Panc1 (cell line): ENCODE measurements around the gene PABPC1L2A.

Source experiments
- REST ChIP-seq, 2 experiments: IDR thresholded peaks; 2 replicates each; pipeline ENCODE4 v1.6.1; 2011 to 2012; ENCODE audit warnings: low read depth in 2 of 2, control low read depth in 1 of 2, low read length in 1 of 2, mild to moderate bottlenecking in 1 of 2, moderate library complexity in 1 of 2; ENCODE audit not compliant: insufficient read depth in 1 of 2
- SIN3A ChIP-seq: IDR thresholded peaks from 2 replicates; pipeline ENCODE4 v1.6.1; 2012; ENCODE audit warnings: low read depth, mild to moderate bottlenecking, low read length, moderate library complexity, borderline replicate concordance; ENCODE audit not compliant: insufficient read depth
- TF ChIP-seq, protein P1 (sequence below): fragments of 450-650 bp; IDR thresholded peaks from 2 replicates; pipeline ENCODE4 v1.5.1; 2017; ENCODE audit warnings: mild to moderate bottlenecking

GRCh38 chrX:73068467-73069364 lies 10.6 kb downstream of the PABPC1L2A start:
- TF ChIP-seq, protein P1, sequence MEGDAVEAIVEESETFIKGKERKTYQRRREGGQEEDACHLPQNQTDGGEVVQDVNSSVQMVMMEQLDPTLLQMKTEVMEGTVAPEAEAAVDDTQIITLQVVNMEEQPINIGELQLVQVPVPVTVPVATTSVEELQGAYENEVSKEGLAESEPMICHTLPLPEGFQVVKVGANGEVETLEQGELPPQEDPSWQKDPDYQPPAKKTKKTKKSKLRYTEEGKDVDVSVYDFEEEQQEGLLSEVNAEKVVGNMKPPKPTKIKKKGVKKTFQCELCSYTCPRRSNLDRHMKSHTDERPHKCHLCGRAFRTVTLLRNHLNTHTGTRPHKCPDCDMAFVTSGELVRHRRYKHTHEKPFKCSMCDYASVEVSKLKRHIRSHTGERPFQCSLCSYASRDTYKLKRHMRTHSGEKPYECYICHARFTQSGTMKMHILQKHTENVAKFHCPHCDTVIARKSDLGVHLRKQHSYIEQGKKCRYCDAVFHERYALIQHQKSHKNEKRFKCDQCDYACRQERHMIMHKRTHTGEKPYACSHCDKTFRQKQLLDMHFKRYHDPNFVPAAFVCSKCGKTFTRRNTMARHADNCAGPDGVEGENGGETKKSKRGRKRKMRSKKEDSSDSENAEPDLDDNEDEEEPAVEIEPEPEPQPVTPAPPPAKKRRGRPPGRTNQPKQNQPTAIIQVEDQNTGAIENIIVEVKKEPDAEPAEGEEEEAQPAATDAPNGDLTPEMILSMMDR, result no peak
- TF ChIP-seq REST (IDR thresholded peaks at IDR 0.05; ENCODE audit: insufficient read depth in 1 of 2, low read depth in 2 of 2, low read length in 1 of 2), result no peak
- TF ChIP-seq SIN3A, result no peak
